ENCODE results near the gene SETBP1.

- TF ChIP-seq CTCF (IDR thresholded peaks at IDR 0.05; ENCODE audit: insufficient read depth, low read depth, low read length) = no peak
- no peak for TF ChIP-seq EZH2 (IDR thresholded peaks at IDR 0.05; ENCODE audit: insufficient read depth, low read length)
Measured at GRCh38 chr18:45109706-45110105, 429.0 kb downstream of the SETBP1 start.

Data from astrocyte (in vitro differentiated cells and primary cell).